ENCODE results near the gene SMIM27. TPM values are rescaled to one million over a fixed set of nuclear protein-coding genes. Genes with fewer than 3 reads are reported as not detected.

Gene SMIM27
- total and polyA plus RNA-seq, 2 of the 13 experiments (the other 11 are each of a cell fraction or from before 2014, with no cell fraction given): 17.9 to 19.0 TPM

DNA sequence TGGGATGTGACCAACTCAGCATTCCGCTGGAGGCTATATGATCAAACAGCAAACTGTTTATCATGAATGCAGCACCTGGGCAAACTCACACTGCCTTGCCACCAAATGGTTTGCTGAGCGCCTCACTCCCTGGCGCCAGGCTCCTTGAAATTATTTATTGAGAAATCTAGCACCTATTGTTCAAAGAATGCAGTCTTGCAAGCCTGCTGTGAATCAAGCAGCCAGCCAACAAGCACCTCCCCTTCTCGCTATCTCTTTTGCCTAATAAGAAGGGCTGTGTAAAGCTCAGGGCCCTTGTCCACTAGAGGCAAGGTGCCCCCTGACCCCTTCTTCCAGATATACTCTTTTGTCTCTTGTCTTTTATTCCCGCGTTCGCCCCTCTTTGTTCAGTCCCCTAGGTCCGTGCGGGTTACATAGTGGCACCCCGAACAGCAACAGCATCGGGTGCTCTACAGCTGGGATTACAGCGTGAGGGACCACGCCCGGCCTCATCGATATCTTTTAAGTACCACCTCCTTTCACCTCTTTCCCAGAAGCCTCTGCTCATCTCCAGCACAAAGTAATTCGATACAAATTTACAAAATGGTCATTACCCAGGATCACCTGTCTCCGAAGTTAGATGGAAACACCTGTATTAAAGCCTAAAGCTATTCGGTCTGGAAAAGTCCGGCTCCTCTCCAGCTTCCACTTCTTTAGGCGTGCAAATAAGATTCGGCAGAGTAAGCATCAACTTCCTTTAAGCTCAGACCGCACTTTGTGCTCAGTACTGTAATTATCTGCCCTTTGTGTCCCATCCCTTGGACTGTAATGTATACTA lies 27.0 kb upstream of the SMIM27 start (continued):
- TF ChIP-seq, protein P1, sequence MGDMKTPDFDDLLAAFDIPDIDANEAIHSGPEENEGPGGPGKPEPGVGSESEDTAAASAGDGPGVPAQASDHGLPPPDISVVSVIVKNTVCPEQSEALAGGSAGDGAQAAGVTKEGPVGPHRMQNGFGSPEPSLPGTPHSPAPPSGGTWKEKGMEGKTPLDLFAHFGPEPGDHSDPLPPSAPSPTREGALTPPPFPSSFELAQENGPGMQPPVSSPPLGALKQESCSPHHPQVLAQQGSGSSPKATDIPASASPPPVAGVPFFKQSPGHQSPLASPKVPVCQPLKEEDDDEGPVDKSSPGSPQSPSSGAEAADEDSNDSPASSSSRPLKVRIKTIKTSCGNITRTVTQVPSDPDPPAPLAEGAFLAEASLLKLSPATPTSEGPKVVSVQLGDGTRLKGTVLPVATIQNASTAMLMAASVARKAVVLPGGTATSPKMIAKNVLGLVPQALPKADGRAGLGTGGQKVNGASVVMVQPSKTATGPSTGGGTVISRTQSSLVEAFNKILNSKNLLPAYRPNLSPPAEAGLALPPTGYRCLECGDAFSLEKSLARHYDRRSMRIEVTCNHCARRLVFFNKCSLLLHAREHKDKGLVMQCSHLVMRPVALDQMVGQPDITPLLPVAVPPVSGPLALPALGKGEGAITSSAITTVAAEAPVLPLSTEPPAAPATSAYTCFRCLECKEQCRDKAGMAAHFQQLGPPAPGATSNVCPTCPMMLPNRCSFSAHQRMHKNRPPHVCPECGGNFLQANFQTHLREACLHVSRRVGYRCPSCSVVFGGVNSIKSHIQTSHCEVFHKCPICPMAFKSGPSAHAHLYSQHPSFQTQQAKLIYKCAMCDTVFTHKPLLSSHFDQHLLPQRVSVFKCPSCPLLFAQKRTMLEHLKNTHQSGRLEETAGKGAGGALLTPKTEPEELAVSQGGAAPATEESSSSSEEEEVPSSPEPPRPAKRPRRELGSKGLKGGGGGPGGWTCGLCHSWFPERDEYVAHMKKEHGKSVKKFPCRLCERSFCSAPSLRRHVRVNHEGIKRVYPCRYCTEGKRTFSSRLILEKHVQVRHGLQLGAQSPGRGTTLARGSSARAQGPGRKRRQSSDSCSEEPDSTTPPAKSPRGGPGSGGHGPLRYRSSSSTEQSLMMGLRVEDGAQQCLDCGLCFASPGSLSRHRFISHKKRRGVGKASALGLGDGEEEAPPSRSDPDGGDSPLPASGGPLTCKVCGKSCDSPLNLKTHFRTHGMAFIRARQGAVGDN (CRISPR knock-in tag; IDR thresholded peaks at IDR 0.05): peak; percentile 13; the same call in 1 of the 2 replicates
- TF ChIP-seq SOX5 (CRISPR knock-in tag; IDR thresholded peaks at IDR 0.05; ENCODE audit: borderline replicate concordance) (no peak), SAP130 (CRISPR knock-in tag; IDR thresholded peaks at IDR 0.05; ENCODE audit: low read depth) (peak; percentile 47; the same call in 1 of the 2 replicates), LCORL (IDR thresholded peaks at IDR 0.05) (no peak), LCORL (CRISPR knock-in tag; IDR thresholded peaks at IDR 0.05) (no peak), SP2 (CRISPR knock-in tag; IDR thresholded peaks at IDR 0.05) (no peak), HDAC2 (CRISPR knock-in tag; IDR thresholded peaks at IDR 0.05) (peak; percentile 12; the same call in 1 of the 2 replicates), EEA1 (CRISPR knock-in tag; IDR thresholded peaks at IDR 0.05; ENCODE audit: borderline replicate concordance) (no peak), SIX1 (CRISPR knock-in tag; IDR thresholded peaks at IDR 0.05; ENCODE audit: borderline replicate concordance) (0 out of 2 replicates have a peak, but pooled peaks have one; percentile 38), HNF4G (IDR thresholded peaks at IDR 0.05; ENCODE audit: borderline replicate concordance, low read depth, low read length) (no peak), HNF4G (CRISPR knock-in tag; IDR thresholded peaks at IDR 0.05; ENCODE audit: borderline replicate concordance, low read depth) (no peak), ZNF33B (CRISPR knock-in tag; IDR thresholded peaks at IDR 0.05) (no peak), TEAD2 (CRISPR knock-in tag; IDR thresholded peaks at IDR 0.05) (no peak), MIER2 (CRISPR knock-in tag; IDR thresholded peaks at IDR 0.05) (no peak), PHF5A (CRISPR knock-in tag; IDR thresholded peaks at IDR 0.05; ENCODE audit: low read depth, unreplicated experiment) (no peak), SP1 (IDR thresholded peaks at IDR 0.05) (no peak), SP1 (CRISPR knock-in tag; IDR thresholded peaks at IDR 0.05) (no peak)
- TF ChIP-seq, protein P2, sequence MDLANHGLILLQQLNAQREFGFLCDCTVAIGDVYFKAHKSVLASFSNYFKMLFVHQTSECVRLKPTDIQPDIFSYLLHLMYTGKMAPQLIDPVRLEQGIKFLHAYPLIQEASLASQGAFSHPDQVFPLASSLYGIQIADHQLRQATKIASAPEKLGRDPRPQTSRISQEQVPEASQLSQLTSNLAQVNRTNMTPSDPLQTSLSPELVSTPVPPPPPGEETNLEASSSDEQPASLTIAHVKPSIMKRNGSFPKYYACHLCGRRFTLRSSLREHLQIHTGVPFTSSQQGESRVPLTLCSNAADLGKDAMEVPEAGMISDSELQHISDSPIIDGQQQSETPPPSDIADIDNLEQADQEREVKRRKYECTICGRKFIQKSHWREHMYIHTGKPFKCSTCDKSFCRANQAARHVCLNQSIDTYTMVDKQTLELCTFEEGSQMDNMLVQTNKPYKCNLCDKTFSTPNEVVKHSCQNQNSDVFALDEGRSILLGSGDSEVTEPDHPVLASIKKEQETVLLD (CRISPR knock-in tag; IDR thresholded peaks at IDR 0.05; ENCODE audit: low read depth): no peak
- TF ChIP-seq, protein P3, sequence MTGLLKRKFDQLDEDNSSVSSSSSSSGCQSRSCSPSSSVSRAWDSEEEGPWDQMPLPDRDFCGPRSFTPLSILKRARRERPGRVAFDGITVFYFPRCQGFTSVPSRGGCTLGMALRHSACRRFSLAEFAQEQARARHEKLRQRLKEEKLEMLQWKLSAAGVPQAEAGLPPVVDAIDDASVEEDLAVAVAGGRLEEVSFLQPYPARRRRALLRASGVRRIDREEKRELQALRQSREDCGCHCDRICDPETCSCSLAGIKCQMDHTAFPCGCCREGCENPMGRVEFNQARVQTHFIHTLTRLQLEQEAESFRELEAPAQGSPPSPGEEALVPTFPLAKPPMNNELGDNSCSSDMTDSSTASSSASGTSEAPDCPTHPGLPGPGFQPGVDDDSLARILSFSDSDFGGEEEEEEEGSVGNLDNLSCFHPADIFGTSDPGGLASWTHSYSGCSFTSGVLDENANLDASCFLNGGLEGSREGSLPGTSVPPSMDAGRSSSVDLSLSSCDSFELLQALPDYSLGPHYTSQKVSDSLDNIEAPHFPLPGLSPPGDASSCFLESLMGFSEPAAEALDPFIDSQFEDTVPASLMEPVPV (CRISPR knock-in tag; IDR thresholded peaks at IDR 0.05): no peak
- TF ChIP-seq, protein P4, sequence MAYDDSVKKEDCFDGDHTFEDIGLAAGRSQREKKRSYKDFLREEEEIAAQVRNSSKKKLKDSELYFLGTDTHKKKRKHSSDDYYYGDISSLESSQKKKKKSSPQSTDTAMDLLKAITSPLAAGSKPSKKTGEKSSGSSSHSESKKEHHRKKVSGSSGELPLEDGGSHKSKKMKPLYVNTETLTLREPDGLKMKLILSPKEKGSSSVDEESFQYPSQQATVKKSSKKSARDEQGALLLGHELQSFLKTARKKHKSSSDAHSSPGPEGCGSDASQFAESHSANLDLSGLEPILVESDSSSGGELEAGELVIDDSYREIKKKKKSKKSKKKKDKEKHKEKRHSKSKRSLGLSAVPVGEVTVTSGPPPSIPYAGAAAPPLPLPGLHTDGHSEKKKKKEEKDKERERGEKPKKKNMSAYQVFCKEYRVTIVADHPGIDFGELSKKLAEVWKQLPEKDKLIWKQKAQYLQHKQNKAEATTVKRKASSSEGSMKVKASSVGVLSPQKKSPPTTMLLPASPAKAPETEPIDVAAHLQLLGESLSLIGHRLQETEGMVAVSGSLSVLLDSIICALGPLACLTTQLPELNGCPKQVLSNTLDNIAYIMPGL (CRISPR knock-in tag; IDR thresholded peaks at IDR 0.05; ENCODE audit: borderline replicate concordance in 1 of 2, low read depth in 1 of 2): no peak; a peak in 1 of 4 replicates

Measured in HepG2 (cell line).